Breast epithelium (tissue), 3 donors: ENCODE measurements around the gene FGA.

Experiments used
- CTCF ChIP-seq, 3 donors: fragments of 450-650 bp; IDR thresholded peaks; one replicate each; pipeline ENCODE4 v1.5.1; 2016 to 2017; ENCODE audit warnings: antibody characterized with exemption in 3 of 3, mild to moderate bottlenecking in 3 of 3, moderate library complexity in 3 of 3
- POLR2A ChIP-seq: fragments of 450-650 bp; IDR thresholded peaks from one replicate; pipeline ENCODE4 v1.6.1; 2016; ENCODE audit warnings: antibody characterized with exemption, mild to moderate bottlenecking, moderate library complexity

GRCh38 chr4:154560419-154560801, 30.1 kb downstream of the FGA start:
- TF ChIP-seq POLR2A = no peak
- no peak for TF ChIP-seq CTCF (IDR thresholded peaks at IDR 0.05)
